HT1080 (cell line): ENCODE results near the gene DGLUCY. TPM values are rescaled to one million over a fixed set of nuclear protein-coding genes. Genes with fewer than 3 reads are reported as not detected.

Experiments
- DNase-seq: peaks from one replicate; pipeline ENCODE4 v3.0.0-alpha.2; 2015; ENCODE audit warnings: low read depth
- small RNA-seq: library from RNA; depleted of rRNA; stranded (forward); fragments of <200 nt; gene quantifications from one replicate; pipeline ENCODE3, GENCODE V24; 2014
- total RNA-seq: library from RNA; depleted of rRNA; stranded (reverse); fragments of >200 nt; shearing (Covaris generic); gene quantifications from 2 replicates; pipeline ENCODE4 v1.2.3, GENCODE V29; 2014; rRNA removed

Gene DGLUCY
- total RNA-seq, 1 experiment from 2014 or later = 24.9 TPM

- DNase-seq = no peak
Measured at GRCh38 chr14:91273885-91274273, 160.0 kb downstream of the DGLUCY start.

GRCh38 chr14:91274796-91275195, 160.9 kb downstream of the DGLUCY start:
- DNase-seq = no peak

Small RNAs within 50 kb of the gene (small RNA-seq; reads per million reads assigned to genes)
- gene RNU7-30P (not detected), gene SNORA11B (0.59 reads per million, percentile 60 among the genes with 10 or more reads in this experiment)

Other genes starting within 250 kb of the DGLUCY start
- 3.0 and 3.6 TPM in 2 replicates for gene RPS6KA5, start 53.4 kb upstream of the DGLUCY start, total RNA-seq
- 0.80 and 2.3 TPM in 2 replicates for gene GPR68, start 130.6 kb downstream of the DGLUCY start, total RNA-seq